GM18907 (cell line): ENCODE measurements around the gene TLR2.

ENCODE experiments used
- ATAC-seq: cut with Tn5 transposase; IDR thresholded peaks from one replicate; pipeline ENCODE4 v1.9.1; 2021; ENCODE audit warnings: mild to moderate bottlenecking, moderate library complexity; ENCODE audit not compliant: unreplicated experiment

The TLR2 gene

DNA sequence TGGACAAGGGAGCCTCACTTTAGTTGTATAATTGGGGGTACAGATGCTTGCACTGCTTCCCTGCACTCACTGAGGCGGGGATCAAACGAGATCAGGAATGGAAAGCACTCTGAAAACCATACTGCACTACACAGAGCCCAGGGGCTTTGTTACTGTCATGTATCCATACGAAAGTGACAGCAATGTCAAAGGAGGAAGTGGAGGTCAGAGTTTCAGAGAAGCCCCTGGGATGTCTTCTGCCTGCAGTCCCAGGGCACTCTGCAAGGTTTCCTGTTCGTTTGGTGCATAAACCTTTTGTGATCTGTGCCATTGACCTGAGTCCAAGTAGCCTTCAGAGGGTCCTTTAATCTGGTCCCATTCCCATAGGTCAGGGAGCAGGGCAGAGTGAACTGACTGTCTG, 44.6 kb downstream of the TLR2 start:
- ATAC-seq: peak; percentile 70

DNA sequence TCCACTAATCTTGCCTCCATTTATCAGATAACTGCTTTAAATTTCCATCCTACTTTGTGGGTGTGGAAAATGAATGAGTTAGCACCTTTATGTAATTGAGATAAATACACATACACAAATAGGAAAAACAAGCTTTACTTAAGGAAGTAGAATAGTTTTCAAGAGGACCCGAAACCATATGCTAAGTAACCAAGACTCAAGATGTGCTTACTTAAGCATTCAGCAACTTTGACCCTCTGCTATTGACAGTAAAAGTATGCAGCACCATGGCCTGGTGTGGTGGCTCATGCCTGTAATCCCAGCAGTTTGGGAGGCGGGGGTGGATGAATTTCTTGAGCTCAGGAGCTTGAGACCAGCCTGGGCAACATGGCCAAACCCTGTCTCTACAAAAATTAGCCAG, 45.8 kb downstream of the TLR2 start:
- no peak for ATAC-seq

DNA sequence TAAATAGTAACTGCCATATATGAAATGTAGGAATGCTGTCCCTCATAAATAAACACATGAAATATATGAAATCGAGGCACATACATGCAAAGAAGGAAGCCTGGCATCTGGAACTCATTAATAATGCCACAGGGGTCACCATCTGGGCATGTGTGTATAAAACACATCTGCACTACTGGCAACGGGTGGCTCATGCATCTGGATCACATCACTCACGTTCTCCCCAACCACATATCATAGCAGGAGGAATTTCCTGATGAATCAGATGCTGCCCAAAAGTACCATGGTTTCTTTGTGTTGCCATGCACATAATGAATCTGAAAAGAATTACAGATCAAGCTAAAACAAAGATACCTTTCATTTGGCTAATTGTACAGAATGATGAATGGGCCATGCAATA, 47.2 kb downstream of the TLR2 start:
- no peak for ATAC-seq

DNA sequence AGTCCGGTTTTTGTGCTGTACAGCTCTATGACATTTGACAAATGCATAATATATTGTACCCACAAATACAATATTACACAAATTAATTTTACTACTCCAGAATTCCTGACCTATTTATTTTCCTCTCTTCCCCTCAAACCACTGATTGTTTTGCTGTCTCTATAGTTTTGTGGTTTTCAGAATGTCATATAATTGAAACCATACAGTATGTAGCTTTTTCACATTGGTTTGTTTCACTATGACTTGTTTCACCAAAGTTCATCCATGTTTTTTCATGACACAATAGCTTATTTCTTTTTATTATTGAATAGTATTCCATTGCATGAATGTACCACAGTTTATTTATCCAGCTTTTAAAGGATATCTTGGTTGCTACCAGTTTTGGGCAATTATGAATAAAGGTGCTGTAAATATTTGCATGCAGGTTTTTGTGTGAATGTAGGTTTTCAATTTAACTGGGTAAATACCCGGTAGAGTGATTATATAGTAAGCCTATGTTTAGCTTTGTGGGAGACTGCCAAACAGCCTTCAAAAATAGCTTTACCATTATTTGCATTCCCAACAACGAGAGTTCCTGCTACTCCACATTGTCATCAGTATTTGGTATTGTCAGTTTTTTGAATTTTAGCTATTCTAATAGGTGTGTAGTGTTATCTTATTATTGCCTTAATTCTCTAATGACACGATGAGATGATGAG, 49.8 kb downstream of the TLR2 start:
- peak; percentile 56 for ATAC-seq

DNA sequence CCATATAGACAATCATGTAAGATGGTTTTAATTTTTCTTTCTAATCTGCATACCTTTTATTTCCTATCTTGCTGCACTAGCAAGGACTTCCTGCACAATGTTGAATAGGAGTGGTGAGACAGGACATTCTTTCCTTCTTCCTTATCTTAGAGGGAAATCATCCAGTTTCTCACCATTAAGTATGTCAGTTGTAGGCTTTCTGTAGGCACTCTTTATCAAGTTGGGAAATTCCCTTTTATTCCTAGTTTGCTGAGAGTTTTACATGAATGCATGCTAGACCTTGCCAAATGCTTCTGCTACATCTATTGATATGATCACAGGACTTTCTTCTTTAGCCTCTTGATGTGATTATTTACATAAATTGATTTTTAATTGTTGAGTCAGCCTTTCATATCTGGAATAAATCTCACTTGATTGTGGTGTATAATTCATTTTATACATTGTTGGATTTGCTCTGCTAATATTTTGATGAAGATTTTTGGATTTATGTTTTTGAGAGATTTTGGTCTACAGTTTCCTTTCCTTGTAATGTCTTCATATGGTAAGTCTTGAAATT, 51.9 kb downstream of the TLR2 start:
- no peak for ATAC-seq

DNA sequence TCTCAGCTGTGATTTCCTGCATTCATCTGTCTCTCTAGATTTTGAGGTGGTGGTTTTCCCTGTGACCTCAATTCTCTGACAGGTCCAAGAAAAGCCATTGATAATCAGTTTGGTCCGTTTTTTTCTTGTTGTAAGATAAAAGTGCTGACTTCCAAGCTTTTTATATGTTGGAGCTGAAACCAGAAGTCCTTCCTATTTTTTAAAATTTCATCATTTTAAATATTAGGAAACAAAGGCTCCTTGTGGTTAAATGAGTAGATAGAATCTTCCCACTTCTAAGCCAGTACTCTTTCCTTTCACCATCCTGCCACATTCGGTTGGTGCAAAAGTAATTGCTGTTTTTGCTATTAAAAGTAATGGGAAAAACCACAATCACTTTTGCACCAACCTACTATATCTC, 57.5 kb downstream of the TLR2 start:
- no peak for ATAC-seq

DNA sequence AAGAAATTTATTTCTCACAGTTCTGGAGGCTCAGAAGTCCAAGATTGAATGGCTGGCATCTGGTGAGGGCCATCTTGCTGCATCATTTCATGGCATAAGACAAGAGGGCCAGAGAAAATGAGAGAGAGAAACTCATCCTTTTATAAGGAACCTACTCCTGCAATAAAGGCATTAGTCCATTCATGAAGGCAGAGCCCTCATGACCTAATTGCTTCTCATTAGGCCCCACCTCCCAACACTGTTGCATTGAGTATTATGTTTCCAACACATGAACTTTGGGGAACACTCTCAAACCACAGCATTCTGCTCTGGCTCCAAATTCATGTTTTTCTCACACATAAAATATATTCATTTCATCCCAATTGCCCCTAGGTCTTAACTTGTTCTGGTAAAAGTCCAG, 61.6 kb downstream of the TLR2 start:
- no peak for ATAC-seq

DNA sequence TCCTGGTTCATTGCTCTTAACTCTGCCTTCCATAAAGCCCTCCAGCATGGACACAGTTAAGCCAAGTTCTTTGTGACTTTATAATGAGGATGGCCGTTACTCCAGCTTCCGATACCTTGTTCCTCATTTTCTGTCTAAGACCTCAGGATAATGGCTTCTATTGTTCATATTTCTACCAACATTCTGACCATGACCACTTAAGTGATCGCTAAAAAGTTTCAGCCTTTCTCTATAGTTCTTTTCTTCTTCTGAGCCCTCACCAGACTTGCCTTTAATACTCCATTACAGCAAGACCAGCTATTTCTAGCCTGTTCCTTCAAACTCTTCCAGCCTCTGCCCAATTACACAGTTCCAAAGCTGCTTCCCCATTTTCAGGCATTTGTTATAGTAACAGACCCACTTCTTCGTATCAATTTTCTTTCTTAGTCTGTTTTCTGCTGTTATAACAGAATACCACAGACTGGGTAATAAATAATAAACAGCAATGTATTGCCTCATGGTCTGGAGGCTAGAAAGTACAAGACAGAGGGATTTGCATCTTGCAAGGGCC, 63.4 kb downstream of the TLR2 start:
- ATAC-seq: no peak

DNA sequence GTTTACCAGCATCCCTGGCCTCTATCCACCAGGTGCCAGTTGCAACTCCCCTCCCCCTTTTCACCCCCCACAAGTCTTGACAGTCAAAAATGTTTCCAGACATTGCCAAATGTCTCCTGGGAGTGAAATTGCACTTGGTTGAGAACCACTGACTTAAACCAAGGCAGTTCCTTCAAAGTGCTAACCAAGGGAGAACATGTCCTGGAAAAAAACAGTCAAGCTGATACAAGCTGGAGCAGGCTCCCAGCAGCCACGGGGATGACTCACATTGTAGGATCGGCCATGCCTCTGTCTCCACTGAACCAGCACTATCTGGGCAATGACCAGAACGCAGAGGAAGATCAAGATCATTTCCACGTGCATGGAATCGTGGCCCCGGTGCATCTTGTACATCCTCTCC, 64.3 kb downstream of the TLR2 start:
- no peak for ATAC-seq

DNA sequence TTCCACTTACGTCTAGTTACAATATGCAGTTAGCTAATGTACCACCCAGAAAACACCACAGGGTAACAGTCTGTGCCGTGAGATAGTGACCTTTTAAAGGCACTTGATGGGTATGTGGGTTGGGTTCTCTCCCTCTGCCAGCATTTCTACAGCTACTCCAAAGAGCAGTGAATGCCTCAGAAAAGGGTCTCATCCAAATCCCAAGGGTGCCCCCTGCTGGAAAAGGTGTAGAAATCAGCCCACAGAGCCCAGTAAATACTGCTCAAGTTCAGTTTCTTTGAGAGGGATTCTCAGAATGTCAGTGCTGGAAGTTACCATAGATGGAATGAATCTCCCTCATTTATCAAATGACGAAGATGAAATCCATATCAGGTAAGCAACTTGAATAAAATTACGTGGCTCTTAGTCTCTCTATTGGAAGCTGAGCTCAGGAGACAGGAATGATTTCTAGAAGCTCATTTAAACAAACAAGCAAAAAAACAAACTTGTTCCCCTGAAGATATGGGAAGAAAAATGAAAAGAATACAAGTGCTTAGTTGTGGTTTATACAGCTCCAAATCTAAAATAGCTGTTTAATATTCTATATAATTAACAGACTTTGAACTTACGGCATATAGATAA, 66.2 kb downstream of the TLR2 start:
- peak; percentile 89 for ATAC-seq

DNA sequence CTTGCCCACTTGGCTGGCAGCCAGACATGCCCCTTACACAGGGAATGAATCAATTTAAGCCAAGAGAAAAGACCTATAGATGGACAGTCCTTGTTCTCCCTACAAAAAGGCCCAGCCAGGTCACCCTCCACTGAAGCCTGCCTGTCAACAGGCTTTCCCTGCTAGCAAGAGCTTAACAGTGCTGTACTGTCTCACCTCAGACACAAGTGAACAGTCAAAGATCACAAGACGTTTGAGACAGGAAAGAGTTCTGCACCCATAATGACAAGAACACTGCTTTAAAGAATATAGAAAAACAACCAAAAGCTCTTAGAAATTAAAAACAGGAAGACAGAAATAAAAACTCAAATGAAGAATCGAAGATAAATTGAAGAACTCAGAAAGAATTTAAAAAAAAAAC, 71.1 kb downstream of the TLR2 start:
- ATAC-seq: no peak
